NCI-H69 (cell line): ENCODE results near the gene SLC38A6.
A peak's percentile ranks its signal among the peaks of the same experiment; 100 is the strongest.

Experiments
- DNase-seq: peaks from one replicate; lab custom pipeline; 2025; lab: John Stamatoyannopoulos, UW

SLC38A6 gene

DNA sequence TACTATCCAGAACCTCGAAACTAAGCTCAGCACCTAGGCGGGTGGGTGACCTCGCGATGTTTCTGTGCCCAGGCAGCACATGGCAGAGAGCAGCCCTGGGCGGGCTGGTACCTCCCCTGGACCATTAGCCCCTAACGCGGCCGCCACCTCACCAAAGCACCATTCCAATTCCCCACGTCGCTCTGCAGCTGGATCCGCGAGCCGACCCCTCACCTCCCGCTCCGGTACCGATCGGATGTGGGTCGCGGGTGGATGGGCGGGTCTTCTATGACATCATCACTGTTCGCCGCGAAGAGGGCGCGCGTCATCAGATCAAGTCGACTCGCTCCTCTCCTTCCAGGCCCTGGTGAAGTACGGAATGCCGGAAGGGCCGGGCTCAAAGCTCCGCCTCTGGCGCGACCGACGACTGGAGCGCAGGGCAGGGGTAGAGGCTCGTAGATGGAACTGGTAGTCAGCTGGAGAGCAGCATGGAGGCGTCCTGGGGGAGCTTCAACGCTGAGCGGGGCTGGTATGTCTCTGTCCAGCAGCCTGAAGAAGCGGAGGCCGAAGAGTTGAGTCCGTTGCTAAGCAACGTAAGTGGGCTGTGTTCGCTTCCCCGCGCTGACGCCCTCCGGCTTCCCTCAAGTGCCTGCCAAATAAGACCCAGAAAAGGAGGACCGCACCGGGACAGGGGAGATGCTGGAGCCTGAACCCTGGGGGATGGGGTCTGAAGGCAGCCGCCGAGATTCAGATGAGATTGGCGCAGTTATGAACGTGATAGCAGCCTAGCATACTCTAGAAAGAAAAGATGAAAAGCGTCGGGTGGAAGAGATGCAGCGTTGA, at the start of gene SLC38A6, which contains the start of gene TRMT5:
Gene SLC38A6, plus strand, starts transcription at position 435 of the 822 bp plus-strand sequence. Its CDS starts 33 bp downstream, at position 468.
Gene TRMT5, minus strand, starts transcription at position 269 of the 822 bp plus-strand sequence. Its CDS starts 106 bp downstream, at position 163.
- DNase-seq = peak; percentile 97

DNA sequence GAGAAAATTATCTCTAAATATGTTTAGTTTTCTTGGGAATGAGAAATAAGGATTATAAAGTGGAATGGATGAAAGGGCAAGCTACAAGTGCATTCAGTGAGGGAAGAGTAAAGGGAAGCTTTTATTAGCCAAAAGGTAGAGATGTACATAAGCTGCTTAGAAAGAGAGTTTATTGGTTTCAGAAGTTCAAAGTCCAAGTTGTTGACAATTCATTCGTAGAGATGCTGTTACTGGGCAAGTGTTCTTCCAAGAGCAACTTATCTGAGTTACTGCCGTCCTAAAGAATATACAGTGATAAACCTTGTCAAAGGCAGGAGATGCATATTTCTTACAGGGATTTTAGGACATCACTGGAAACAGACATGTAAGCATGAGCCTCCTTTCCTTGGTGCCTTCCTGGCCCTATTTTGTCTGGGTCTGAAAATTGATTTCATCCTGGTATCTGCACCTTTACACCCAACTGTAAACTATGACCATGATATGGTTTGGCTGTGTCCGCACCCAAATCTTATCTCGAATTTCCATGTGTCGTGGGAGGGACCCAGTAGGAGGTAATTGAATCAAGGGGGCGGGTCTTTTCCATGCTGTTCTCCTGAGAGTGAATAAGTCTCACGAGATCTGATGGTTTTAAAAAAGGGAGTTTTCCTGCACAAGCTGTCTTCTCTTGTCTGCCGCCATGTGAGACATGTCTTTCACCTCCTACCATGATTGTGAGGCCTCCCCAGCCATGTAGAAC, 47.0 kb upstream of the SLC38A6 start:
- DNase-seq = no peak

DNA sequence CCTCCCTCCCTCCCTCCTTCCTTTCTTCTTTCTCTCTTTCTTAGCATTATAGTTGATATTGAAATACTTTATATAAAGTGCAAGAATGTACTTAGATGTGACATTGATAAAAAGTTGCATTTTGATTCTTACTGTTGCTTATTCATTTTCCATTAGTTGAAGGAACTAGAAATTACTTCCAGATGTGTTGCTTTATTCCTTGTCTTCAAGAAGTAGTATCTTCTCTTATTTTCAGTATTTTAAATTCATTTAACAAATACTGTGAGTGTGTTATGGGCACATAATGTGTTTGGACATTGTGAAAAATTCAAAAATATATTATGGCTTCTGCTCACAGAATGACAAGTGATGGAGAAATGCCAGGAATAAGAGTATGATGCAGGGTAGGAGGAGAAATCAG, 45.7 kb upstream of the SLC38A6 start:
- DNase-seq = no peak

DNA sequence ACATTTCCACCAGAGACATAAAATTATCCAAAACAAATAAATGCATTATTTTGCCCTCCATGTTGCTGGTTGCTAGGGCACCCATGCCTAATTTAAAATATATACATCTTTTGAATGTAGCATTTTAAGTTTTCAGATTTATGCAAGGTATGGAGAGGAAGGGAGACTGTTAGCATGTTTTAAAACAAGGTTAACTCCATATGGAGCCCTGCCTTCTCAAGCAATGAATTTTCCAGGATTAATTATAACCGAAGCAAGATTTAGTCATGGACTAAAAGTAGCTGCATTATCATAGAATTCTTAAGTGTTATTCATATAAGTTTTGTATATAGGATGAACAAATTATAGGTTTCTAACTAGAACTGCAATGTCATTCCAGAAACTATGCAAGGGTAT, 37.4 kb upstream of the SLC38A6 start:
- peak; percentile 40 for DNase-seq

DNA sequence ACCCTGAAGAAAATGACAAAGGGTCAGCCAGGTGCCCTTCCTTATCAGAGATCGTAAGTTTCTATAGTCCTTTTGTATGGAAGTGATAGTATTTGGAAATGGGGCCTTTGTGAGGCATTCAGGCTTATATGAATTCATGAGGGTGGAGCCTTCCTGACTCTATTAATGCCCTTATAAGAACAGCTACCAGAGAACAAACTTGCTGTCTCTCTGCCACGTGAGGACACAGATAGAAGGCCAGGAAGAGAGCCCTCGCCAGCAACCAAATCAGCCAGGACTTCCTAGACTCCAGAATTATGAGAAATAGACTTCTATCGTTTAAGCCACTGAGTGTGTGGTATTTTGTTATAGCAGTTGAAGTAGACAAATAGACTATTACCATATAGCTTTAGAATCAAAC, 36.8 kb upstream of the SLC38A6 start:
- peak; percentile 14 for DNase-seq

DNA sequence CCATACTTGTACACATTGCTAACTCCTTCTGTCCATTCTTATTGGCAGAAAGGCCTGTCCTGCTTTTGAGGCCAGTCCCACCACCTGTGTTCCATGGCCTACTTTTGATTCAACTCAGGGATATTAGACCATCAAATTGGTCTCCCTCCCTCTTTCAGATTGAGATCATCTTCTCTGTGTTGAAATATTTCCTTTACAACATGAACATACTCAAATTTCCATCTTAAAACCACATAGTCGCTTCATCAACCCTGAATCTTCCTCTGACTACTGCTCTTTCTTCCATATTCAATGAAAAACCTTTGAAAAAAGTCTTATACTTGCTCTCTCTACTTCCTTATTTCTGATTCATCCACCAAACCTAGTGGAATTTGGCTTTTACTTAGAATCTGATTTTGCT, 35.1 kb upstream of the SLC38A6 start:
- no peak for DNase-seq

DNA sequence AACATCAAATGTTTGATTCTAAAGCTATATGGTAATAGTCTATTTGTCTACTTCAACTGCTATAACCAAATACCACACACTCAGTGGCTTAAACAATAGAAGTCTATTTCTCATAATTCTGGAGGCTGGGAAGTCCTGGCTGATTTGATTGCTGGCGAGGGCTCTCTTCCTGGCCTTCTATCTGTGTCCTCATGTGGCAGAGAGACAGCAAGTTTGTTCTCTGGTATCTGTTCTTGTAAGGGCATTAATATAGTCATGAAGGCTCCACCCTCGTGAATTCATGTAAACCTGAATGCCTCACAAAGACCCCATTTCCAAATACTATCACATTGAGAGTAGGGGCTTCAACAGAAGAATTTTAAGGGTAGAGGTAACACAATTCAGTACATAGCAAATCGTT, 34.3 kb upstream of the SLC38A6 start:
- DNase-seq = no peak

DNA sequence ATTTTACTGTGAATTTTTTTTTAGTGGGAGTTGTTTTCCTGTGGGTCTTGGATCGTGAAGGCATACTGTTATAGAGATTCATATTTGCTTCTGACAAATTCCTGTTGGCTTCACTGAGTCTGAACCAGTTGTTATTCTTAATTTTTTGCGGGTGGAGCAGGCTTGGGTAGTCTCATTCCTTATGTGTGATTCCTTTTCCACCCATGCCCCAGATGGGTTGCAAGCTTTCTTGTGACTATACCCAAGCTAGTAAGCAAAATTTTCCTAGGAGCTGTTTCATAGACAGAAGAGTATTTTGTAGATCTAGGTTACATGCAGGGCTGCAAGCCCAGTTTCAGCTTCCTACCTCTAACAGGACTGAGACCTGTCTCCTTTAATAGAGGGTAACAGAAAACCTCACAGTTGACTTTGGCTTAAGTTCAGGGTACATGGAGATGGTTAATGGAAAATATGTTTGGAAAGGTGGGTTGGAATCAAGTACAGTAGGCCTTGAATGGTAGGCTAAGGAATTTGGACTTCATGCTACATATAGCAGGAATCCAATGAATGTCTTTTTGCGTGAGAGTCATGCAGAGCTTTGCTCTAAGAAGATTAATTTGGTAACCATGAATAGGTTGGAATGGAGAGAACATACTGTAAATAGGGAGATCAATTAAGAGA, 29.1 kb upstream of the SLC38A6 start:
- DNase-seq = no peak

DNA sequence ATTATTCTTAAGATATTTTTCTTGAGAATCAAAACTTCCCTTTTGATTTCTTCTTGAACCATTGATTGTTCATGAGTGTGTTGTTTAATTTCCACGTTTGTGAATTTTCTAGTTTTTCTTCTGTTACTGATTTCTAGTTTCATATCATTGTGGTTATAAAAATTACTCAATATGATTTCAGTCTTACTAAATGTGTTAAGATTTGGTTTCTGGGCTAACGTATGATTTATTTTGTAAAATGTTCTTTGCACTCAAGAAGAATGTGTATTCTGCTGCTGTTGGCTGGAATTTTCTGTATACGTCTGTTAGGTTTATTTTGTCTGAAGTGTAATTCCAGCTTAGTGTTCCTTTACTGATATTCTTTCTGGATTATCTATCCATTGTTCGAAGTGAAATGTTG, 24.8 kb upstream of the SLC38A6 start:
- DNase-seq = no peak

DNA sequence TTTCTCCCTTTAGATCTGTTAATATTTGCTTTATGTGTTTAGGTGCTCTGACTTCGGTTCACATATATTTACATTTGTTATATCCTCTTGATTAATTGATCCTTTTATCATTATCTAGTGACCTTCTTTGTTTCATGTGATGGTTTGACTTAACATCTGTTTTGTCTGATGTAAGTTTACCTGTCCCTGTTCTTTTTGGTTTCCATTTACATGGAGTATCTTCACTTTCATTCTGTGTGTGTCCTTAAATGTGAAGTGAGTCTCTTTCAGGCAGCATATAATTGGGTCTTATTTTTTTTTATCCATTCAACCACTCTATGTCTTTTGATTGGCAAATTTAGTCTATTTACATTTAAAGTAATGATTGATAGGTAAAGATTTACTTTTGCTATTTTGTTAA, 24.4 kb upstream of the SLC38A6 start:
- DNase-seq = no peak

DNA sequence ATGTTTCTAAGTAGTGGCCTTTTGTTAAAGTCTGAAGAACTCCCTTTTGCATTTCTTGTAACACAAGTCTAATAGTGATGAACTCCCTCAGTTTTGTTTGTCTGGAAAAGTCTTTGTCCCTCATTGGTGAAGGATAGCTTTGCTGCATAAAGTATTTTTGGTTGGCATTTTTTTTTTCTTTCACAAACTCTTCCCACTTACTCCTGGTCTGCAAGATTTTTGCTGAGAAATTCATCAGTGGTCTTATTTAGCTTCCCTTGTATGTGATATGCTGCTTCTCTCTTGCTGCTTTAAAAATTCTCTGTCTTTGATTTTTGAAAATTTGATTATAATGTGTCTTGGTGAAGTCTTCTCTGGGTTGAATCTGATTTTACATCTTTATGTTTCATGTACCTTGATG, 22.9 kb upstream of the SLC38A6 start:
- DNase-seq = no peak

DNA sequence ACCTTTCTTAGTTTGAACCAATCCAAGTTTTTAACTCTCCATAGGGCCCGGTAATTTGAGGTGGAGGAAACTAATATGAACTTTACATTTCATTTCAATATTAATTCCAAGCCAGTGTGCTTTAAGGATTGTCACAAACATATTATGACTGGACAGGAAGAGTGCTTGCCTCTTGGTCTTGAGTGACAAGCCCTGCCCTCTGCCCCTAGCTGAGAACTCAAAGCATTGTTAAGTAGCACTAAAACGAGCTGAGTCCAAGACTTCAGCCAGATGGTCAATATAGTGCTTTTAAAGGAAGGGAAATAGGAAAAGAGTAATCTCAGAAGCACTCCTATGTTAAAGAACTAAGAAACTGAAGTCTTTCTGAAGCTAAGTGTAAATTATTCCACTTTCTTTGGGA, 17.3 kb upstream of the SLC38A6 start:
- DNase-seq = no peak

DNA sequence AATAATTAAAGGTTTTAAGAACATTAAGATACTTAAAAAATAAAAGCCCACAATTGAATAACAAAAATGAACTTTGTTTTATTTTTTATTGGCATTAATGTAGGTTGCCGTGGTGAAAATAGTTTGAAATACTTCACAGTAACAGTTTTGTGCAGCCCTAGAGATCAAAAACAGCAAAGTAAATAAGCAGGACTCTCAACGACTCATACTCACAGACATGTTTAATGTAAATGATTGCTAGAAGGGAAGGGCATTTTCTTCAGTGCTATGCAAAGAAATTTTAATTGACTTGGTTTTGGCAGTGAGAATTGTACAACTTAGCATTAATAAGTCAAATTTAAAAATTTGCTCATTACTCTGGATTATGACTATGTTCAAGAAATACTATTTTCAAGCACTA, 16.1 kb upstream of the SLC38A6 start:
- no peak for DNase-seq

DNA sequence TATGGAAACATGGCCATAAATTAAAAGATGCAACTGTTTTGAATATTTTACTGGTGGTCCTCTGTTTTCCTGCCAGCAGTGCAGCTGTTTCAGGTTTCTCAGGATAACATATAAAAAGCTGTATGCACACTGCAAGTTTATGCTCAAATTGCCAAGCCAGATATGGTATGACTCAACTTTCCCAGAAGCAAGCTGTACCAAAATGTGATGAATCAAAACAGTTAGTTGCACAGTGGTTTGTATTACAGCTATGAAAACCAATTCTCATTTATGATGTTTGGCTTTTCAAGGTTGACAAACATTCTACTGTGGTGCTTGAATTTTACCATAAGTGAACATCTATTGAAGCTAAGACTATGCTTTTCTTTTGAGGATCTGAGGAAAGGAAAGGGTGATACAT, 15.6 kb upstream of the SLC38A6 start:
- no peak for DNase-seq

DNA sequence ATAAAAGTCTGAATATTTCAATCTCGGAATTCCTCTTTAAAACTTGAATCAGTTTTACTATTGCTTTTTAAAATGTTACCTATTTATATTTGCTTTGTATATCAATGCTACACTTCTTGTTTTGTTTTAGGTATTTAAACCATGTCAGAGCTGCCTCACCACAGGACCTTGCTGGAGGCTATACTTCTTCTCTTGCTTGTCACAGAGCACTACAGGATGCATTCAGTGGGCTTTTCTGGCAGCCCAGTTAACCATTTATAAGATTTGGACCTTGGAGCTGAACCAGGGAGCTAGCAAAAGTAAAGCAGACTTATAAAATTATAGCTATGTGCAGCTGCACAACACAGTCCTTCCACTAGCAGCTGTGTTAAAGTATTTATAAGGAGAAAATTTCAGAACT, 12.9 kb upstream of the SLC38A6 start:
- DNase-seq = peak; percentile 48

DNA sequence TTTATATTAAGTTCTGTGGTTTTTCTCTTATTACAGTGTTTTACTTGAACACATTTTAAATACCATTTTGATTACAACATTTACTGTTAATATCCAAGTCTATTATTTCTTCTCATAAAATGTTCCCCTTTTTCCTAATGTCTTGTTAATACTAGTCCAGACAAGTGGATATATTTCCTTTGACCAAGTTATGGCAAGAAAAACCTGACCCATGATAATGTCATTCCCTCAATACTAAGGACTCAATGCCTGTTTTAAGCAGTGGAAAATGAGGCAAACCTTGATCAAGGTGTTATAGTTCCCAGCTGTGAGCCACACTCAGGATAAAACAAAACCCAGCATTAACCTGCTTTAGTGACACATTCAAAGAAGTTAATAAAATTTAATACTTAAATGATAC, 12.4 kb upstream of the SLC38A6 start:
- DNase-seq = peak; percentile 42

DNA sequence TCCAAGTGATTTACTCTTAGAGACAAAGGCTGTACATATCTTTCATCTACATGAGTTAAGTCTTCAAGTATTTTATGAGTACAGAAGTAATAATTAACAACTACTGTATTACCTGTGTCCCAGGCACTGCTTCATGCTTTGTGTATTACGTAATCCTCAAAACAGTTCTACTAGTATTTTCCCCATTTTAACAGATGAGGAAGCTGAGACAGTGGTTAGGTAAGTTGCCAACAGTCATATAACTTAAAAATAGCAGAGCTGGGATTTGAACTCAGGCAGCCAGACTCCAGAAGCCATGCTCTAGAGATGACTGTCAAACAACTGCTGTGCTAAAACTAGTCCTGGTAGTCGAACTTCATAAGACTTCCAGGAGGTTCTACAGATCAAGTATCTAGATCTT, 10.9 kb upstream of the SLC38A6 start:
- no peak for DNase-seq

DNA sequence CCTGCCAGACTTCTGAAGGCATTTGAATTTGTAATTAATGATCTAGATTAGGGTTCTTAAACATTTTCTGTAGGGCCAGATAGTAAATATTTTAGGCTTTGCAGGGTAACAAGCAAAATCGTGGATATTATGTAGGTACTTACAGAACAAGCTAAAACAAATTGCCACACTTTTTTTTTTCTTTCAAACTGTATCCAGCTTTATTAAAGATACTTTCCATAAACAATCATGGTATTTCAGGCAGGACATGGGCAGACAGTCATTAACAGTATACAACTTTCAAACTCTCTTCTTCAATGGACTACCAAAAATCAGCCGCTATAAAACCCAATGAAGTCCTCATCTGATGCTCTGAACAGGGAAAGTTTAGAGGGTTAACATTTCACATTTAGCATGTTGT, 9.8 kb upstream of the SLC38A6 start:
- DNase-seq = no peak

DNA sequence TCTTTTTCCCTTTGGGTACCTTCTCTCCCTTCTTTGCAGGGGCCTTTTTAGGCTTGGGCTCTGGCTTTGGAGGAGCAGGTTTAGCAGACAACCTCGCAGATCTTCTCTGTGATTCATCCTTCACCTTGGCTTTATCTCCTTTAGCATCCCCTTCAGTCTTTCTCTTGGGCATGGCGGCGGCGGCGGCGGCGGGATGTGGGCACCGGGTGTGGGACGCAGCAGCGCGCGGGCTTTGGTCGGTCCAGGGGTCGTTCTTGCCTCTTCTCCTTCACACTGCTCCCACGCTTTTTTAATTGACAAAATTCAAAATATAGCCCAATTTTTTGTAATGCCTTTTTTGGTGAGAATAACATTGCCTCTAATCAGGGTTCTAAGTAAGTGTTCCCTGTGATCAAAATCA, 8.8 kb upstream of the SLC38A6 start:
- DNase-seq = no peak

DNA sequence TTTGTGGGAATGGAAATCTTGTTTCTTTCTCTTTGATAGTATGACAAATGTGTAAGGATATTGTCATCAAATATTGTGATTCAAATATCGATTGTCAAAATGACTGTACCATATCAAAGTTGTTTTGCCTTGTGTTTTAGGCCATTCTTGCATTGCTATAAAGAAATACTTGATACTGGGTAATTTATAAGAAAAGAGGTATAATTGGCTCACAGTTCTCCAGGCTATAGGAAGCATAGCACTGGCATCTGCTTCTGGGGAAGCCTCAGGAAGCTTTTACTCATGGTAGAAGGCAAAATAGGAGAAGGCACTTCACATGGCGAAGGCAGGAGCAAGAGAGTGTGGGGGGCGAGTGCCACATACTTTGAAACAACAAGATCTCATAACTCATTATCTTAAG, 8.0 kb upstream of the SLC38A6 start:
- DNase-seq = no peak

DNA sequence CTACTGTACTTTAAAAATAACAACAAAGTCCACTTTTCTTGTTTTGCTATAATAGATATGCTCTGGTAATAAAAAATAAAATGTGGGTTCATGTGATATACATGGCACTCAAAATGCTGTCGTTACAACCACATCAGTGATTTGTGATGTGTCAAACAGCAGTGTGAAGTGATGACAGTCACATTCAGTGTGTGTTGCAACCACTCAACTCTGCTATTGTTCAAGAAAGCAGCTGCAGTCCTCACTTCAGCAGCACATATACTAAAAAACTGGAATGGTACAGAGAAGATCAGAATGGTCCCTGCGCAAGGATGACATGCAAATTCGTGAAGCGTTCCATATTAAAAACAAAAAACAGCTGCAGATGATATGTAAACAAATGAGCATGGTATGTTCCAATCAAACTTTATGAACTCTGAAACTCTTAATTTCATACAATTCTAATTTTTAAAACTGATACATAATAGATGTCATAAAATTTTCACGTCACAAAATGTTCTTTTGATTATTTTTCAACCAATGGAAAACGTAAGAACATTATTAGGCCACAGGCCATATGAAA, 6.9 kb upstream of the SLC38A6 start:
- no peak for DNase-seq

DNA sequence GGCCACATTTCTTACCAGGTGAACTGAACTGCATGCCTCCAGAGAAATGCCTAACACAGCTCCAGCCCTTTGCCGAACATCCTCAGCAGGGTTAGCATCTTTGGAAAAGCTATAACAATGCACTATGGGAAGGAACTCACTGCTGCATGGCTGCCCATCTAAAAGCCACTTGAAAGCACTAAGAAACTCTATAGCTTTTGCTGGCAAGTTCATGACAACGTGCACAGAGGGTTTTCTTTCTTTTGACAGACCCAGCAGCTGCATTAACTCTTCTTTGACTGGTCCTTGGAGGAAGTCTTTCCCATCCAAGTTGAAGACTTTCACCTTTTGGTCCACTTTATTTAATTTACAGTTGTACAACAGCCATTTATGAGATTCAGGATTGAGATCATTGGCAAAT, 5.5 kb upstream of the SLC38A6 start:
- DNase-seq = no peak

DNA sequence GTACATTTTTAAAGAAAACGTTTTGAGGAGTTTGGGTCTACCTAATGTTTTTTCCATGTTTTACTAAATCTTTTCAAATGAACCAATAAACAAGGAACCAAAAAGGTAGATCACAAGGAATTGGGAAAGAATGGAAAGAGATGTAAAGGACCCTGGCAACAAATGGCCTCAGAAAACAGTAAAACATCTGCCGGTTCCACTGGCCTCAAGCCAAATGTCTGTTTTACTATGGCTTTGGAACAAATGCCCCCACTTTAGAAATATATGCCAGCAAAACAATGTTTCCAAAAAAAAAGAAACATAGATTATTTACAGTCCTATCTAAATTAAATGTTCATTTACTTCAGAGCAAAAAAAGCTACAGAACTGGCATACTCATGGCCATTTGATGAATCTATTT, 3.2 kb upstream of the SLC38A6 start:
- peak; percentile 64 for DNase-seq
